ENCODE measurements around the gene PLEKHA3. TPM values are rescaled to one million over a fixed set of nuclear protein-coding genes. Genes with fewer than 3 reads are reported as not detected.
A peak's percentile ranks its signal among the peaks of the same experiment; 100 is the strongest.

PLEKHA3 gene
- total RNA-seq, 1 donor from 2014 or later: 36.4 TPM

- intact Hi-C loops (cut with DNase I): loop anchor here (1.0 kb wide), 2 partner anchors 26 to 63 kb away; partner anchors contain the start of genes PJVK and PRKRA
- DNase-seq (ENCODE audit: missing footprints) (no peak), ATAC-seq (no peak)
These were observed 2.7 kb upstream of the PLEKHA3 start for GRCh38 chr2:178477443-178478129.

- intact Hi-C loops (cut with DNase I): loop anchor here (1.0 kb wide), 2 partner anchors 27 to 64 kb away; partner anchors contain the start of genes PJVK and PRKRA
These were observed 2.2 kb upstream of the PLEKHA3 start for GRCh38 chr2:178478130-178478438.

DNA sequence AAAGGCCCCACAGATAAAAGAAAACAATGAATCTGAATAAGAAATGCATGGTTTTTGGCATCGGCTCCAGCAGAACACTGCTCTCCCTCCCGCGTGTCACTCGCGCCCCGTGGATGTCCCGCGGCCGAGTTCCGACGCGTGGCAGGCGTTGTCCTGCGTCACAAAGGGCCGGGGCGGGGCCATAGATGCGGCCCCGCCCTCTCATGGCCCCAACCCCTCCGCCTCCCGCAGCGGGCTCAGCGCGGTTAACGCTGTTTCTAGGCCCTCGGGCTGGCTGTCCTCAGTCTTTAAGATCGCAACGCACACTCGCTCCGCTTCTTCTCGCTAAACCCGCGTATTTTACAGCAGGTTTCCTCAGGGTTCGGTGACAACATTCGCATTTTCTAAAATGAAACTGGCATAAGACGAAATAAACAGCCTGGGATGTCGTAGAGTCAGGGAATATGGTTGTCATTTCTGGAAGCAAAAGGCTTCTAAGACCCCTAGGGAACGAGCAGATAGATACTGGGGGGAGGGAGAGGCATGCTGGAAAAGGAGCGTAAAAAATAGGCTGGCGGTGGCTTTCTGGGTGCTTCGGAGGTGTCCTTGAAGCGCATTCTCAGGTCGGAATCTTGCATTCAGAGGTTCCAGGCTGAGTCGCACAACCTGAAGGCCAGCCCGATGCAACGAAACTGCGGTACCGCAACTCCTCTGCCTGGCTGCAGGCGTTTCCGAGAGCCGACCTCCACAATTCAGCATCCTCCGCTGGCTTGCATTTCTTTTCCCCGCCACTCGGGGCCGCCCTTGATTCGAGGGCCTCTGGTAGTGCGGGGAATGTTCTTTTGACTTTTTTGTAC lies 1.6 kb upstream of the PLEKHA3 start, which contains the start of gene FKBP7:
TSS of gene FKBP7 (minus strand) at position 162 of the 836 bp plus-strand sequence. CDS start at position 61, 101 bp downstream.
- peak; percentile 96 for DNase-seq (ENCODE audit: missing footprints)
- ATAC-seq: peak; percentile 86
- intact Hi-C loops (cut with DNase I): loop anchor here (1.0 kb wide), 2 partner anchors 27 to 64 kb away; partner anchors contain the start of genes PJVK and PRKRA

More at GRCh38 chr2:178478130-178478438, 2.2 kb upstream of the PLEKHA3 start:
- ATAC-seq (no peak), DNase-seq (ENCODE audit: missing footprints) (no peak)

- DNase-seq (ENCODE audit: missing footprints) (no peak), ATAC-seq (no peak)
- intact Hi-C loops (cut with DNase I): no loop called here
These were observed 1.0 kb upstream of the PLEKHA3 start for GRCh38 chr2:178479275-178479616.

DNA sequence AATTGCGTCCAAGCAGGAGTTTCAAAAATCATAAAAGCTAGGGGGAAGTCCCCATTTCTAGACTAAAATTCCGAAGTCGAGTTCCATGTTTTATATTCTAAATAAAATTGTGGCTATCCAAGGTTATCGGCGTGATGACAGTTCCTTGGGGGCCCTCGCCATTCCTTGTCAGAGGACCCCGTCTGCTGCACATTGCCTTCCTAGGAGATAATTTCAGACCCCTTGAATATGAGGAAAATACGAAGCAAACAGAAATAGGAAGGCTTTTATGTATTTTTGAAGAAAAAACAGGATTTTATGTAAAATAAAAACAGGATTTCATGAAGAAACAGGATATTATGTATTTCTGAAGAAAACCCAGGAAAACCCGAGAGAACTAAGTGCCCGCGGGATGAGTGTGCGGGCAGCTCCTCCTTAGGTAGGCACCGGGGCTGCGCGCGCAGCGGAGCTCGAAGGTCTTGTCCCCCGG lies 465 bp upstream of the PLEKHA3 start:
- DNase-seq (ENCODE audit: missing footprints): no peak
- ATAC-seq: no peak
- intact Hi-C loops (cut with DNase I): loop anchor here (2.0 kb wide), 1 partner anchor 43 kb away; no protein-coding TSS in a partner anchor

DNA sequence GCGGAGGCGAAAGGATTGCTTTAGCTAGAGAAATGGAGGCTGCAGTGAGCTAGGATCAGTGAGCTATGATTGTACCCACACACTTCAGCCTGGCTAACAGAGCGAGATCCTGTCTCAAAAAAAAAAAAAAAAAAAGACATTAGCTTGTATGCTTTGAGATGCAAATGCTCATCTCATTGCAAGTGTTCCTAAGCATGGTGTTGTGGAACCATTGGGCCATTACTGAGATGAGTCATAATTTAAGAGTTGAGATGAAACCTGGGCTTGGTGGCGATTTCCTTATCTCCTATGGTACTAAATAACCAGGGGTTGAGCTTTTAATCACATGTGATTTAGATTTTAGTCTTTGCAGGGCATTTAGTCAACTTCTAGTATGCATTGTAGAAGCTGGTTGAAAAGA lies 2.2 kb downstream of the PLEKHA3 start:
- ATAC-seq: no peak
- no peak for DNase-seq (ENCODE audit: missing footprints)
- intact Hi-C loops (cut with DNase I): no loop called here

DNA sequence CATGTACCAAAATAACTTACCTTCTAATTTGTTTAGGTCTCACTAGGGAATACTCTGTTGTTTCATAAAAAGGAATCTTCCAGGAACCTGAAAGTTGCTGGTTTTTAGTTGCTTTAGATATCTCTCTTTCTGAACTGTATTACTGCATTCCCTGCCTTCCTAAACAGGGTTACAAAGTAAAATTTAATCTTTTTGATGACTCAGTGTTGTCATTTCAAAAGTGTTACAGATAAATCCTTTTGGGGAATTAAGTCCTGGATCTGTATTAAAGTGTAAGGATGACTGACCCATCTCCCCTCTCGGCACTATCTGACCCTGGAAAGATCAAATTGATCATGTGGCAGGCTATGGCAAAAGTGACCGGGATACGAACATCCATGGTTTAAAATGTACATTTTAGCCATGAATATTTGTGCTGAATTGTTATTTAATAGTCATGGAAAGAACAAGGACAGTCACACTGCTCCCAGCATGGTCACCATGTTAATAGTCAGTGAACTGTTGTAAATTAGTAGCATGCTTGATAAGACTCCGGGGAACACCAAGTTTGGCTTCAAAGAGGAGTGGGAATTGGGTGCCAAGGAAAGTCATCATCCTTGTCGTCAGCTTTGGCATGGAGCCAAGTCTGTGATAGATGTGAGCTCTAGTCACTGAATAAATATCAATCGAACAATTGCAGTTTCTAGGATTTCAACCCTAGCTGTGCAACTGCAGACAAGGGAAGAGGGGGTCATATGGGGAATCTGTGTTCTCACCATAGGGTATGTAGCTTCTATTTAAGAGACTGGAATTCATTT lies 4.2 kb downstream of the PLEKHA3 start:
- ATAC-seq (no peak), DNase-seq (ENCODE audit: missing footprints) (no peak)
- intact Hi-C loops (cut with DNase I): no loop called here

GRCh38 chr2:178485356-178485755 lies 5.1 kb downstream of the PLEKHA3 start:
- ATAC-seq (no peak), DNase-seq (ENCODE audit: missing footprints) (no peak)
- intact Hi-C loops (cut with DNase I): no loop called here

- intact Hi-C loops (cut with DNase I): no loop called here
- no peak for DNase-seq (ENCODE audit: missing footprints)
- no peak for ATAC-seq
These were observed 11.4 kb downstream of the PLEKHA3 start for GRCh38 chr2:178491612-178492011.

GRCh38 chr2:178496049-178496448 lies 15.8 kb downstream of the PLEKHA3 start:
- intact Hi-C loops (cut with DNase I): no loop called here
- DNase-seq (ENCODE audit: missing footprints) (no peak), ATAC-seq (no peak)

DNA sequence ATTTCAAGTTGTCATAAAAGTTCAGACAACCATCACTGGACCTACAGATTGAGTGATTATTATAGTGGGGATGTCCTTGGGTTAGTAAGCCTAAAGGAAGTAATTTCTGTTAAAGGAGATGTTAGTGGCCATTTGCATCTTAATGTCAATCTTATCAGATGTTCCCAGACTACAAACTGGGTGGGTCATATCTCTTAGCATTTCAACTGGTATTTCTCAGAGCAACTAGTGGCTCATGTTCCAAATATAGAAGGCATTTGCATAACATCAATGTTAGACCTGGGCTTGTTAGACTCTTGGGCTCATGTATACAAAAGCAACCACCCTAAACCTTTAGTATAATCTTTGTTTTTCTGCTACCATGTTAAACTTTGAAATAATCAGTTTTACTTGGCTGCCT lies 17.9 kb downstream of the PLEKHA3 start:
- intact Hi-C loops (cut with DNase I): no loop called here
- ATAC-seq (no peak), DNase-seq (ENCODE audit: missing footprints) (no peak)

DNA sequence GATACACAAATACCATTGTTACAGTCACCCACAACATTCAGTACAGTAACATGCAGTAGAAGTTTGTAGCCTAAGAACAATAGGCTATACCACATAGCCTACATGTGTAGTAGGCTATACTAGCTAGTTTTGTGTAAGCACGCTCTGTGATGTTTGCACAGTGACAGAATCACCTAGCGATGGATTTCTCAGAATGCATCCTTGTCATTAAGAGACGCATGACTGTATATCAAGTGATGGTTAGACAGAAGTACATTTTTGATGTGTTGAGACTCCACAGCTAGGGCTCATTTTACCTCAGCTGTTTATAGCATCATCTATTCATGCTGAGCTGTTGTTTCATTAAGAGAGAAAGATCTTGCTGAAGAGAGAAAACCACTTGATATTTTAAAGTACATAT lies 19.4 kb downstream of the PLEKHA3 start:
- no peak for DNase-seq (ENCODE audit: missing footprints)
- intact Hi-C loops (cut with DNase I): no loop called here
- no peak for ATAC-seq

DNA sequence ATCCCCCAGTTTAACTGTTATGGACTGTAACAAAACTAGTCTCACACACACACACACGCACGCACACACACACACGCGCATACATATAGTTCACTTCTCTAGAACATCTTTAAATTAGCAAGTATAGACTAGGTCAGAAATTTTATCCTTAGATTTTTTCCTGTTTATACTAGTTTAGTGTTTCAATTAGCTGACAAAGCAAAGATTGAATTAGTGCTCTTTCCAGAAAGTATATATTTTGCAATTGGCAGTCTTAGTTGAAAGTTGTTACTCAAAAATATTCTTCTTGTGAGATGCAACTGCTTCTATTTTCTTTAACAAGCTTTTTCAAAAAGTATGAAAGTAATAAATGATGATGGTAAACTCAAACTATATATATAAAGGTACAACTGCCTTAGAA lies 22.5 kb downstream of the PLEKHA3 start:
- no peak for ATAC-seq
- intact Hi-C loops (cut with DNase I): no loop called here
- no peak for DNase-seq (ENCODE audit: missing footprints)

GRCh38 chr2:178506101-178506500 lies 25.8 kb downstream of the PLEKHA3 start:
- DNase-seq (ENCODE audit: missing footprints): no peak
- no peak for ATAC-seq
- intact Hi-C loops (cut with DNase I): no loop called here

DNA sequence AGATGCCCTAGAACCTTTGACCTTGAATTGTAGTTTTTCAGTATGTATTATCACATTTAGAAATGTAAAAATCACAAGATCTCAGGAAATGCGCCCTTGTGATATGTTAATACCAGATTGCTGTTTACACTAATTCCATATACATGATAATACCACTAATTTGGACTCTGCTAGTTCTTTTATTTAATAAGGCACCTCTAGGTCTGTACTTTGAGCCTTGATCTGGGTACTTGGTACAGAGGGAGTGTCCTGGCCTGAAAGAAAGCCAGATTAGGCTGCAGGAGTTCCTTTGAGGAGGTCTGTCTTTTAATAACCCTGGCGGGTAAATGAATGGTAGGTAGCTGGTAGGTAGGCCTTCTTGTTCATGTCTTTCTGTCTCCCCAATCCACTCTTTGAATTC lies 26.3 kb downstream of the PLEKHA3 start:
- intact Hi-C loops (cut with DNase I): no loop called here
- DNase-seq (ENCODE audit: missing footprints) (no peak), ATAC-seq (no peak)

- DNase-seq (ENCODE audit: missing footprints) (no peak), ATAC-seq (no peak)
- intact Hi-C loops (cut with DNase I): no loop called here
These were observed 26.7 kb downstream of the PLEKHA3 start for GRCh38 chr2:178506949-178507348.

DNA sequence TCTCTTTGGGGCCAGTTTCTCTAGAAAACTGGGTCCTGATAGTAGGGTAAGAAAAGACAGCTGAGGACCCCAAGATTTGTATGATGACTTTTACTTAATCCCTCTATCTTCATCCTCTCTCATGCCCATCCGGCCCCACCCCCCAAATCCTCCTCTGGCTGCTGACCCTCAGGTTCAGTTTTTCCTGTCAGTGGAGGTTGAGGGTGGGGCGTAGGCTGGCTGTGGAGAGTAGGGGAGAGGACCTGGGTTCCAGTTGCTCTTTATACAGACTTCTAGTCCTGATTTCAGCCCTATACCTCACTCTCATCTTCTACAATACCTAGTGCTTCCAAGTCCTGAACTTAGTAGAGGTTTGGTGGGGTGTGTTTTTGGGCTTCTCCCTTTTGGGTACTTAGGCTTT lies 28.4 kb downstream of the PLEKHA3 start:
- DNase-seq (ENCODE audit: missing footprints): peak; percentile 67
- no peak for ATAC-seq
- intact Hi-C loops (cut with DNase I): no loop called here

- intact Hi-C loops (cut with DNase I): no loop called here
- DNase-seq (ENCODE audit: missing footprints): no peak
- no peak for ATAC-seq
These were observed 30.1 kb downstream of the PLEKHA3 start for GRCh38 chr2:178510384-178510783.

DNA sequence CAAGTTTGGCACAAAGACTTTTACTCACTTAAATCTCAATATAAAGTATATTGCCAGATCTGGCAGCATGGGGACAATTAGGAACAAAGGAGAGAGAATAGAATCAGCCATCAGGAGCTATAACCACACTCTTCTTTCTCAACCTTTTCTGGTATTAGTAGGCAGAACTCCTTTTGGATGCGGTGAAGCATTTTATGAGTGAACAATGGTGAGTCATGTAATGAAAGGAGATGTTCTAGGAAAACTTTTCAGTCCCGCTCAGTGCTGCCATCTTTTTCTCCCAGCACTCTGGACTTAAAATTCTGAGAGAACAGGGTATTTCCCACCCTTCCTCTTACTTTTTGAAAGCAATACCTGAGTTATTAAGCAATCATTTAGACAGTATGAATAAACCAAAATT lies 32.2 kb downstream of the PLEKHA3 start:
- ATAC-seq (no peak), DNase-seq (ENCODE audit: missing footprints) (no peak)
- intact Hi-C loops (cut with DNase I): no loop called here
